Umbilical cord (tissue), 2 donors: Measurements from ENCODE around the gene SORCS3. TPM values are rescaled to one million over a fixed set of nuclear protein-coding genes. Genes with fewer than 3 reads are reported as not detected.

Source experiments
- DNase-seq: peaks from one replicate; pipeline ENCODE4 v3.0.0-alpha.2; 2015; ENCODE audit warnings: low spot score
- total RNA-seq: library from RNA; depleted of rRNA; stranded (reverse); fragments of >200 nt; gene quantifications from one replicate; pipeline ENCODE4 v1.2.3, GENCODE V29; 2014; ENCODE audit warnings: low replicate concordance; ENCODE audit not compliant: insufficient read depth

The SORCS3 gene
- total RNA-seq, 1 donor from 2014 or later: 0.48 TPM

DNA sequence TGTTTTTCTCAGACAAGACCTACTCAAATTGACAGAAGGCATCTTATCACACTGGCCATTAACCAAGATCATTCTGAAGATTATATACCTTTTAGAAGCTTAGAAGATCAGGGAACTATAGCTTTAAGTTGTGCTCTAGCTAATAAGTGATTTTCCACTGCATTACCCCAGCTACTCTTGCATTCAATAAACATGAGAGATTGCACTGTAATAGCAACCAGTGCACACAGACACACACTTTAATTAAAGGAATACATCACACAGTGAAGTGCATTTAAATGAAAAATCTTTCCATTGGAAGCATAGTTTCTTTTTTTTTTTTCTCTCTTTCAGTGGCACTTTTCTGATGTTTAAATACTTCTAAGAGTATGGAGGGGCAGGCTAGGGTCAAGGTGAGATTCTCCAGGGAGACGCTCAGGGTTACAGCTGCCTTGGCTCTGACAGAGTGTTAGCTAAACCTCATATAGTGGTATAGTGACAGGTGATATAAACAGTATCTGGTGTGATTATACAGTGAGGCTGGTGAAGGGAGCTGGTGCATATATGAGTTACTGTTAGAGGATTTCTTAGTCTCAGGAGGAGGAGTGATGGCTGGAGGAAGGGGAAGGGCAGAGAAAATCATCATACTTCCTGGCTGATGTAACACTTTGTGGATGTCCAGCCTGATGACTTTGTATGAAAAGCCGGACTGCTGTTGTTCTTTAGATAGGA, 369.5 kb downstream of the SORCS3 start:
- DNase-seq: no peak

DNA sequence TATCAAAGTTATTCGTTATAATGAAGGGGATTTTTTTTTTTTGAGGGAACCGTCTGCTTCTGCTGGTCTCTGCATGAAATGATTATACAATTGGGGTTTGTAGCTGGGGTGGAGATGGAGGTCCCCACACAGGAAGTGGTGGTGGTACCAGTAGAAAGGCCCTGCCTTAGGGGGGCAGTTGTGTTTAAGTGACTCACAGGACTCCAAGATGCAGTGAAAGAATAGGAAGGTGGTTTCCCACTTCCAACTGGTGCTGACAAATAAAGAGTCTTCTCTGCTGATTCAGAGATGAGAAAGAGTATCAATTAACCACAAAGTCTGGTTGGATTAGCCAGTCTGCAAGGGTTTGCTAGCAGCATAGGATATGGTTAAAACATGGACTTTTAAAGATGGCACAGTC, 376.0 kb downstream of the SORCS3 start:
- no peak for DNase-seq

DNA sequence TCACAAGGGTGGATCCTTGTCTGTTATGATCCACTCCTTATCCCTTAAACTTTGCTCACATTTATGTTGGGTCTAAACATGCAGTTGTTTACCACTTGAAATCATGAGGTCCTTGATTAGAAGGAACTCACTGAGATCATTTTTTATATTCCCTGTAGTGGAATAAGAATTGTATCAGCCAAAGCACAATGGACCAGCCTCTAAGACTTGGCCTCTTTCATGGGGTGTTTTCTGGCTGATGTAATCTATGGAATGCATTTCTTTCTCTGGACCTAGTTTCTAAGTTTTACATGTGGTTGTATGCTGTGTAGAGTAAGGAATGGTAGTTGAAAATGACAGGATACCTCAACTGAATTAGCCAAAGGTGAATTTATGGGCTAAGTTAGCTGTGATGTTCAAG, 376.6 kb downstream of the SORCS3 start:
- DNase-seq: no peak

DNA sequence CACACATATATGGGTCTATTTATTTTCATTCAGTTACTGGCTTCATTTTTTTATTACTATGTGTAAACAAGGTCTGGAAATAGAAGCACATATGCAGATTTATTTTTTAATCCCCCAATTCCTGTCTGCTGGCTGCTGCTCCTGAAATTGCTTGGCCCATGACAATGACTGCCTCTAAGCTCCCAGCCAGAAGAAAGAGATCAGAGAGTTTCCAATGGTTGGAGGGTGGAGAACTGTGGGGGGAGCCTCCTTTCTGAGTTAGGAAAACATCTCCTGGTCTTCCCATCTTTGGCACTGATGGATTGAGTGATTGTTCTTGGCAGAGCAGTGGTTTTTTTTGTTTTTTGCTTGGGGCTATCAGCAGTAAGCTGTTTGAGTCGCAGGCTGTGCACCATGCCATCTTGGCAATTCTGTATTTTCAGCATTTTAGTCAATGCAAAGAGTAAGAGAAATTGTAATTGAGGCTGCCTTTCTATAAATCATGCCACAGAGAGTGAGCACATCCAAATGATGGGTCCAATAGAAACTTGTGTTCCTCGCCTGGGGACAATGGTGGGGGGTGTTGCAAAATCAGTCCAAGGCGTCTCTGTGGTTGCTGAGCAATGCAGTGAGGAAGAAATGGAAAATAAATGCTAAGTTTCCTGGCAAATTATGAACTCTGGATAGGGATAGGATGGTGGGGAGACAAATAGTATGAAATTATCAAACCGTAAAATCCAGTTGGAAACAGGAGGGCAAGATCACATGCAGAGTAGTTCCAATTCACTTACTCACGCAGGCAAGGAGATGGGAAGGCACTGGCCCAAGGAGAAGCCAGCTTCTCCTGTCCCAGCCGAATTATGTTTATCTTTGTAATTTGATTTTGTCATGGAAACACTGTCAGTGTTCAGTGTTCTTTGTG, 382.4 kb downstream of the SORCS3 start:
- no peak for DNase-seq

DNA sequence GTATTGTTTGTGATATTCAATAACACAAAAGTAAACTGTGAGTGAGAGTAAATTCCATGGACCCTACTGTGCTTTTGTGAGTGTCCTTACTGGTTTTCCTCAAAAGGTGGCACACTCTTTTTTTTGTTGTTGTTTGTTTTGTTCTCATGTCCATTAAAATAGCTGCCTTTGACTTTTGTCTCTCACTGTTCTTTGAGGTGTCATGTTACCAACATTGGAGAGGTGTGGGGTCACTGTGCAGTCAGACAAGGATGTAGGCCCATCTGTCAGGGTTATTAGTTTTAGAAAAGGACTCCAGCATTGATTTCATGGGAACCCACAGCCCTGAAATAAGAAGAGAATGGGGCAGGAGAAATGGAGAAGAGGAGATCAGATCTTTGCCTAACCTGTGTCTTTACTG, 383.1 kb downstream of the SORCS3 start:
- no peak for DNase-seq

DNA sequence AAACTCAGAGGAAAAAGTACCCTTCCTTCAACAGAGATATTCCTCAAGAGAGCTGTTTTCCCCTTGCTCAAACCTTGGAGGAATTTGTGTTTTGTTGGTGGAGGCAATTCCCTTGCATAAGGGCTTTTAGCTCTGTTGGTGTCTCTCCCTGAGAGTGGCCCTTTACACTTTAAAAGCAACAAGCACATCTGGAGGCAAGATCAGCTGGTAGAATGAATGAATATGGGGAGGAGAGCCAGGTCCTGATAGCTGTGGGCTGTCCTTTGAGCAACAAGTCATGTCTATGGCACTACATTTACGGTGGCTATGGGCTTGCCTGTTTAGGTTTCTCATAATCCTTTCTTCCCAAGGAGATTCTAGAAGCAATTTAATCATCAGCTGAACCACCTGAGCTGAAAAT, 384.0 kb downstream of the SORCS3 start:
- no peak for DNase-seq

DNA sequence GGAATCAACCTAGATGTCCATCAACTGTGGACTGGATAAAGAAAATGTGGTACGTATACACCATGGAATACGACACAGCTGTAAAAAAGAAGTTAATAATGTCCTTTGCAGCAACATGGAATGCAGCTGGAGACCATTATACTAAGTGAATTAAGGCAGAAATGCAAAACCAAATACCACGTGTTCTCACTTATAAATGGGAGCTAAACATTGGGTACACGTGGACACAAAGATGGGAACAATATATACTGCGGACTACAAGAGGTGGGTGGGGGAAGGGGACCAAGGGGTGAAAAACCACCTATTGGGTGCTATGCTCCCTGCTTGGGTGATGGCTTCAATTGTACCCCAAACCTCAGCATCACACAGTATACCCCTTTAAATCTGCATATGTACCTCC, 385.5 kb downstream of the SORCS3 start:
- no peak for DNase-seq

DNA sequence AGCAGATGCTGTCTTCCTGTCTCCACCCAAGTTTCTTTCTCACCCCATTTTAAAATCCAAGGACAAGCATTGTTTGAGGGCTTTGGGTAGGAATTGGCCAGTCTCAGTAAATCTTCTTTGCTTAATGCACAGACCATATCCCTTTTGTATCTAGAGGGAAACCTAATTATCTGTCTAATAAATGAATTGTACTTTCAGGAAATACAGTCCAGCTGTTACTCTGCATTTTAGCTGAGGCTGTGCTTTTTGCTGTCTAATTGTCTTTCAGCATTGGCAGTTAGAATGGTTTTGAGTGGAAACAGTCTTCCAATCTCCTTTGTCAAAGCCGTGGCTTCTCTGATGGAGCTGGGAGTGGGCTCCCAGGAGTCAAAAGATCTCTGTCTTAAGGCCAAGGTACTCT, 388.2 kb downstream of the SORCS3 start:
- DNase-seq: no peak

DNA sequence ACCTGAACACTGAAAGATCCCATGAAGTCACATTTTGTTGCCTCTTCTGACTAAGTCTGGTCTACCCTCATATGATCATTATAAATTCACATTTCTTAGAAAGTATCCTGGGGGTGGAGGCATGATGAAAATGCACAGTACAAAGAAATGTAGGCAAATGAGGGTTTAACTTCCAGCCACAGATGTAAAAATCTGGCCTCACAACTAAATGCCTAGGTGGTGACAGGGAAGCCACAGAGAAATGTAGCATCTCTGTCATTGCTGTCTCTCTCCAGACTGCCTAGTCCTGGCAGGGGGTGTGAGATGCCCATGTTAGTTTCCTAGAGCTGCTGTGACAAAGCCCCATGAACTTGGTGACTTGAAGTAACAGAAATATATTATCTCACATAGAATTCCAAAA, 395.9 kb downstream of the SORCS3 start:
- DNase-seq: no peak

DNA sequence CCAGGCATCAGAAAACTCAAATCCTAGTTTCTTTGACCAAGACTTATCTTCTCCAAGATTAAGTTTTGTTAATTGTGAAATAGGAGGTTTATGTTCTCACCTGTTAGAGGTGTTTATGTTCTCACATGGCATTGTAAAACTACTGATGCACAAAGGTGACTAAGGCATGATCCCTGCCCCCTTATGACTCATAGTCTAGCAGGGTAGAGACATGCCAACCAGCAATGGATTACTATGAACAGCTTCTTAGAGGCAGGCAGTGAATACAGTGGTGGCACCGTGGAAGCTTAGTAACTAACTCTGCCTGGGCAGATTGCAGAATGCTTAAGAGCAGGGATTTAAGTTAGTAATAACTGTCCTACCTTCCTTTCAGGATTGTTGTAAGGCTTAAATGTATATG, 400.9 kb downstream of the SORCS3 start:
- DNase-seq: no peak

DNA sequence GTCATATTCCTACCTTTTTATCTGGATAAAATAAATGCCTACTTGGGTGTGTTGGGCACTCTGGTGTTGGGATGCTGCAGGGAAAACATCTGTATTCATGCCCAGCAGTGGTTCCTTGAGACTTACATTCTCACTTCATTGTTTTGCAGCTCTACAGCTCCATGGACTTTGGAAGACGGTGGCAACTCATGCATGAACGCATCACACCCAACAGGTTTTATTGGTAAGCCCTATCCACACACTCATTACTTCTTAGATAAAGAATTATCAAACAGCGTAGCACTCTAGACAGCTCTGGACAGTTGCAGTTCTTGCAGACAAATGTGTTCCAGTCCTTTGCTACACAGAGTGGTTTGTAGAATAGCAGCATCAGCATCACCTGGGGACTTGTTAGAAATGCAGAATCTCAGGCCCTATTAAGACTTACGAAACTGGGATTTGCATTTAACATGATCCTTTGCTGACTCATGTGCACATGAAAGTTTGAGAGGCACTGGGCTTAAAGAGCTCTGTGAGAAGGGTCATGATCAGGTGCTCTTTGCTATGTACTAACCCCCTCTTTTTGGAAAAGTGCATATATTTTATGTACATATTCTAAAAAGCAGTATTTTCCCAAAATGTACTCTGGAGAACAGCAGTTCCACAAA, 401.9 kb downstream of the SORCS3 start:
- DNase-seq: no peak

DNA sequence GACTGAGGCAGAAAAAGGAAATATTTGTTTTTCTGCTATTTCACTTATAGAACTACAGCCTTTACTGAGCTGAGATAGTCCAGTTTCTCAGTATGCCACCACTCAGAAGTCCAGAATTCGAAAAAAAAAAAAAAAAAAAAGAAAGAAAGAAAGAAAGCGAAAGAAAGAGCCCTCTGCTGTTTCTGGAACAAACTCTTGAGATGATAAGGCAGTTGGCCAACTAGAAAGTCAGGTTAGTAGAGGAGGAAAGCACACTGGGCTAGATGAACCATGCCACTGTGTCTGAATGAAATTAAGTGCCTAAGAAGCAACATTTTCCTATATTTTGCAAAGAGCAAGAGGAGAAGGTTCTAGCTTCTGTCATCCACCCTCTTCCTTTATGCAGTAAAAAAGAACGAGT, 403.8 kb downstream of the SORCS3 start:
- DNase-seq: no peak

DNA sequence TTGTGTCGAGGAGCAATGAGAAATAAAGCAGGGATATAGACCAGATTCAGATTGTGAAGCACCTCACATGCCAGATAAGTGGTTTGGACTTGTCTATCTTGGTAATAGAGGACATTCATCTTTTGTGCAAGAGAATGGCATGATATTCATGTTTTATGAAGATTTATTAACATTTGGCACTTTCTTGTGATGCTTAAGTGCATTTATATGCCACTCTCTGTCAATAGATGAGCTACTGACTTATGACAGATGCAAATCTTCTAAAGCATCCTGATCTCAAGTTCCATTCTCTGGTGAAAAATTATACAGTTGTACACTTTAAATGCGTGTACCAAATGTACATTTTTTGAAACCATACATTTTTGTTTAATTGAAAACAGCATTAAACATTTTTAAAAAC, 415.3 kb downstream of the SORCS3 start:
- no peak for DNase-seq

DNA sequence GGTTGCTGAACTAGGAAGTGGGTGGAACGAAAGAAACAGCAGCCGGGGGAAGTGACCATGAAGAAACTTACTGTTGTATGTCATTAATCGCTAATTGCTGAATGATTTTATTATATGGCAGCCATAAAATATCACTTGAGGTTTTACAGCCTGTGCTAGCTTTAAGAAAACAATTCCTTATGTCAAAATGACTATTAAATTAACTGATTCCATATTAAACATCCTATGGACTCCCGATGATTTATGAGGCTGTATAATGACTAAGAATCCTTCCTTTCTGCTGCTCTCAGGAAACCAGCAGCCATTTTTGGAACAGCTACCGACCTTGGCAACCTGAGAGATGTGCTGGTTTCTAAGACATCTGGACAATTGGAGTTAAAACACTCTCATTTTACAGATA, 421.9 kb downstream of the SORCS3 start:
- DNase-seq: no peak

DNA sequence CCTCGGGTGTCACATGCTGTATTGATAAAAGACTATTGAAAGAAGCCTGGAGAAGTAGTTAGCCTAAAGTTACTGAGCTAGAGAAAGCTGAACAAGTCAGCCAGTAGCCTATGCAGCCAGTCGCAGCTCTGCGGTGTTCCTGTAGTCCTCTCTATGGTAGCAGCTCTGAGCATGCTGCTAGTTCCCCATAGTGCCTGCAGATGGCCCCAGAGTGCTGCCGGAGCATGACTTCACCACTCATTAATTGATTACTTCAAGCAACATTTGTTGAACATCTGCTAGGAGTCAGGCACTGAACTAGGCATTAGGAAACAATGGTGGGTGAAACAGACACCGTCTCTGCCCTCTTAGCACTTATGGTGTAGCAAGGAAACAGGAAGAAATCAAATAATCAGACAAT, 422.7 kb downstream of the SORCS3 start:
- no peak for DNase-seq

DNA sequence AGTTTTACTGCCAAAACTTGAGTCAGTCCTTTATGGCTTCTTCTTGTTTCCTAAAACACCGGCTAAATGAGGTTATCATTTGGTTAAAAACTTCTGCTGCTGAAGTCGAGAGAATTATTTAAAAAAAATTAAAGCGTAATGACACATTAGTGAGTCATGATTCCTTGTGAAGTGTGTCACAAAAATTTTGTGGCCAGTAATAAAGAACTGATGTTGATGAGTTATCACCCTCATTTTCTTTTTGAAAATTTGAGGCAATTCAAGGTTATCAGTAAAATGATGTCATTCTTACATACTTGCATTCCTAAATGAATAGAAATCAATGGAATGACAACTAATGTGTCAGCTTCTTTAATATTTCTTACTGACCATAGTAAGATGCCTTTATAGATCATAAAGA, 427.4 kb downstream of the SORCS3 start:
- DNase-seq: no peak

DNA sequence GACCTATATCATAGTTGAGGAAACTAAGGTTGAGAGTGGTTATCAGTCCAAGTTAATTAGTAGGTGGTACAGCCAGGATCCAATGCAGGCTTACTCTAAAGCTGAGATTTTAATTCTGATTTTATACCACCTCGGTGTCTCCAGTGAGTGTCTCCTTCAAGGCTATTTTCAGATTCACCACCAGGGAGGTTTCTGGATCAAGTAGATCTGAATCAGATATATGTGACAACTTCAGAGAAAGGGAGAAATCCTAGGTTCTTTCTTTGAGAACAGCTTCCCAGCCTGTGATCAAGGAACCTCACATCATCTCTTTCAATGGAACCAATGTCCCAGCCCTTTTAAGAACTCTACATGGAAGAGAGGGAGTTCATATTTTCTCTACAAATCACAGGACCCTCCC, 429.2 kb downstream of the SORCS3 start:
- DNase-seq: no peak

DNA sequence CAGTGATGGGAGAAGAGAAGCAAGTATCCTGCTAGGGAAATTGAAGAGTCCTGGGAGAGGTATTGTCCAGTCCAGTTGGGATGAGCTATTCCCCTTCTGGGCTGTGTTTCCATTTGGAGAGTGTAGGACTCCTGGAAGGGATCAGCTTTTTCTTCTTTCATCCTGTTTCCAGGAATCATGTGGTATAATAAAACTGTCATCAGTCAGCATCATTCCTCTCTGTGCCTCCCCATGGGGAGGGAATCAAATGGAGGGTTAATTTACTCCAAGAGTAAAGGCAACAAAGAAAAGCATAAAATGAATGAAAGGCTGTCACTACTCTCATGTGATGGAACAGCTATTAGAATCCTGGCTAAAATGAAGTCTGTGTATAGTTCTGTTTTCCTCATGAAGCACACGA, 429.9 kb downstream of the SORCS3 start:
- DNase-seq: no peak

DNA sequence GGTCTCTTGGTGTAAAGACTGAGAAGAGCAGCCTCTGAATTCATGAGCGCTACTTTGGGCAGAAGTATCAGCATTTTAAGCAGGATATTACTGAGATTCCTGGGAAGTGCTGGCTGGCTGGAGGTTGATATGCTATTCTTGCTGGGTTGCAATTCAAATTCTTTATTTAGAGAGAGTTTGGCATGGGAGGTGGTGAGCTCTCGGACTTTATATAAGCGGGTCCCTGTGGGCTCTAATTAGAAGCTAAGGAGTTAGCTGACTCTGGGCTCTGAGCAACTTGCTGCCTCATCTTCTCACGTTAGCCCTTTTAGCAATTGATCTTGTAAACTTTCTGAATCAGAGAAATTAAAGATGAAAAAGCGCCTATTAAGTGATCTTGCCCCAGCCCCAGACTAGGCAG, 430.9 kb downstream of the SORCS3 start:
- no peak for DNase-seq

DNA sequence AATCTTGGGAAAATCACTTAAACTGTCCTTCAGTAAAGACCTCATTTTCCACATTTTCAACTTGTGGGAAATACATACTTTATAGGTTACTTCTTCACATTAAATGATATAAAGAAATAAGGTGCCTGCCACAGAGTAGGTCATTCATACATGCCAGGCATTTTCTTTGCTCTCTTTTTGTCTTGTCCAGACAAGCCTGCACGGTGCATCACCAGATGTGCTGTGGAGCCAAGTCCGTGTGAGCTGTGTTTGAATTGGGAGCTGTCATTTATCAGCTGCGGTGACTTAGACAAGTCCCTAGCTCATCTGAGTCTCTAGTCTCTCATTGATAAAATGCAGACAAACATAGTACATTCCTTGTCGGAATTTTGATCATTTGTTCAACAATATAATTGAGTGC, 432.9 kb downstream of the SORCS3 start:
- no peak for DNase-seq

DNA sequence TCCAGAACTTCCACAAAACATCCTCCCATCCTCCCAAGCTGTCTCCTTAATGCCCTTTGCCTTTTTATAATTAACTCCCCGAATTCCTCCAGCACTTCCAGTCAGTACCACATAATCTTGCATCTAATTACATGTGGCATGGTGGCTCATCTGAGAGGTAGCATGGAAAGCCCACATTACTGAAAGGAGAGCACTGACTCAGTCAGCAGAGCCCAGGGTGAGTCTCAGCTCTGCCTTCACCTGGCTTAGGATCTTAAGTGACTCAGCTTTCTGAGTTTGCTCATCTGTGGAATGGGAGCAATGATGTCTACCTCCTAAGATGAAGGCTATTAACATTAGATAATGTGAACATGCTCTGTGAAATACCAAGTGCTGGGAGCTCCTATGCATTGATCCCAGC, 433.9 kb downstream of the SORCS3 start:
- no peak for DNase-seq

DNA sequence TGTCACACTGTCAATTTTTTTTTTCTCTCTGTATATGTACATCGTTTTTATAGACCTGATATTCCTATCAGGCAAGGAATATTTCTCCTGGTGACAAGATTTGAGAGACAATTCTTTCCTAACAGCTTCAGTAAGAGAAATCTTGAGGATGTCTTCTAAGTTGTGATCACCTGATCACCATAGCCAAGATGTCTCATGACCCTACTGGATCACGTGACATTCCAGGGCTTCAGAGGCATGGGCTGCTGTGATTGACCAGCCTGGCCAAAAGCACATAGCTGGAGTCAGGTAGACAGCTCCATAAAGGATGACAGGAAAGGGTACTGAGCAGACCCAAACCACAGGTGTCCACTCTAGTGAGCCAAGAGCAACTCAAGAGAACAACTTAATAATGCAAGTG, 444.9 kb downstream of the SORCS3 start:
- no peak for DNase-seq

DNA sequence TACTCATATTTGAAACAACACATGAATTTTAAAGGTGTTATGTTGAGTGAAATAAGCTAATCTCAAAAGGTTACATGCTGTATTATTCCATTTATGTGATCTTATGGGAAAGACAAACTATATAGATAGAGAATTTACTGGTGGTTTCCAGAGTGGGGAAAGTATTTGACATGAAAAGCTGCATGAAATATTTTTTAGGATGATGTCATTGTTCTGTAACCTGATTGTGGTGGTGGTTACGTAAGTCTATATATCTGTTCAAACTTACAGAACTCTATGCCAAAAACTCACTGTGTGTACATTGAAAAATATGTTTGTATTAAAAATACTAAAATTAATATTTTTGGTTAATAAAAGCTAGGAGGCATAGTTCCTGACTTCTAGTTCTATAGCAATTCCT, 453.0 kb downstream of the SORCS3 start:
- DNase-seq: no peak
